ENCODE data around the gene CPT1A. TPM values are rescaled to one million over a fixed set of nuclear protein-coding genes. Genes with fewer than 3 reads are reported as not detected.
A peak's percentile ranks its signal among the peaks of the same experiment; 100 is the strongest.

Gene CPT1A
- total and polyA plus RNA-seq, 4 donors: 22.9 to 32.7 (median 30.2) TPM

DNA sequence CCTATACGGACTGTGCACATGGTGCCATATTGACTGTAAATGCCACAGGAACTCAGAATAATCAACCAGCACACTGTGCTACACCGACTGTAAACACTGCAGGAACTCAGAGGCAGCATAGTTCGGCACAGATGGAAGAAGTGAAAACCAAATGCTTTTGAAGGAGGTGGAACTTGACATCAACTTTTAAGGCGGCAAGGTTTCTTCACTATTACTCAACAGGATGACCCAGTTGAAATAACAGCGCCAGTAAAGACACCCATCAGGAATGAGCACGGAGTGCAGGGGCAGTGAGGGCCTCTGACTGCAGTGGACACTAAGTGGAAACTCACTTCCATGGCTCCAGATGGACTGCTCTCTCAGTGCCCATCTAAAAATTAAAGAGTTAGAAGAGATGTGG, 106.1 kb downstream of the CPT1A start:
- Histone ChIP-seq H3K9me3 (ENCODE audit: control insufficient read depth, insufficient read depth, low read length) (no peaks in the 10 kb centered on the region), H3K27ac (ENCODE audit: low read depth, low read length) (no peak overlapping the region), H3K4me3 (ENCODE audit: low read depth, low read length) (no peak overlapping the region), H3K36me3 (ENCODE audit: control insufficient read depth, insufficient read depth, low read length) (no peaks in the 10 kb centered on the region), H3K27me3 (ENCODE audit: control insufficient read depth, insufficient read depth, low read length) (no peaks in the 10 kb centered on the region), H3K4me1 (ENCODE audit: control insufficient read depth, insufficient read depth, low read length) (peaks cover 4% of the 10 kb centered on the region)
- WGBS (ENCODE audit: insufficient coverage): 92% methylated on average over 4 of the region's 6 CpGs
- DNase-seq (ENCODE audit: low read depth in 4 of 6, low spot score in 6 of 6): peak in 1 of 6 donors; percentile 22

GRCh38 chr11:68735125-68735524, 106.6 kb downstream of the CPT1A start:
- Histone ChIP-seq H3K4me1 (ENCODE audit: control insufficient read depth, insufficient read depth, low read length) (peaks cover 4% of the 10 kb centered on the region), H3K4me3 (ENCODE audit: low read depth, low read length) (no peak overlapping the region), H3K27ac (ENCODE audit: low read depth, low read length) (no peak overlapping the region), H3K27me3 (ENCODE audit: control insufficient read depth, insufficient read depth, low read length) (no peaks in the 10 kb centered on the region), H3K9me3 (ENCODE audit: control insufficient read depth, insufficient read depth, low read length) (no peaks in the 10 kb centered on the region), H3K36me3 (ENCODE audit: control insufficient read depth, insufficient read depth, low read length) (no peaks in the 10 kb centered on the region)
- 79% methylated on average over 5 of the region's 6 CpGs for WGBS (ENCODE audit: insufficient coverage)
- no peak for DNase-seq (ENCODE audit: low read depth in 4 of 6, low spot score in 6 of 6)

DNA sequence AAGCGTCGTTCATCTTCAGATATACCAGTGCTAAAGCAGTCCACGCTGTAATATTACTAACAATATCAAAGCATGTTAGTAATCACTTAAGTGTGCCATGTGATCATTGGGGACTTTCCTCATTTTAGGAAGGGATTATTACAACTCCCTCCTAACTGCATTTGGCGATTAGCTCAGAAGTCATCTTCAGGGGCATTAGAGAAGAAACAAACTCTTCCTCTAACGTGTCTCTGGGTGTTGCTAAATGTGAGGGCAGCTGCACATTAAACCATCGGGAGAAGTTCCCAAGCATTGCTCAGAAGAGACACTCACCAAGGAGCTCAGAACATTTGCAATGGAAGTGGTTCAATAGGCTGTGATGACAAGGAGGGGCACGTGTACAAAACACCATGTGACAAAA, 107.6 kb downstream of the CPT1A start:
- Histone ChIP-seq H3K4me3 (ENCODE audit: low read depth, low read length) (no peak overlapping the region), H3K9me3 (ENCODE audit: control insufficient read depth, insufficient read depth, low read length) (no peaks in the 10 kb centered on the region), H3K27ac (ENCODE audit: low read depth, low read length) (no peak overlapping the region), H3K36me3 (ENCODE audit: control insufficient read depth, insufficient read depth, low read length) (no peaks in the 10 kb centered on the region), H3K4me1 (ENCODE audit: control insufficient read depth, insufficient read depth, low read length) (peaks cover 4% of the 10 kb centered on the region), H3K27me3 (ENCODE audit: control insufficient read depth, insufficient read depth, low read length) (no peaks in the 10 kb centered on the region)
- 60% methylated on average over 1 of the region's 7 CpGs for WGBS (ENCODE audit: insufficient coverage)
- DNase-seq (ENCODE audit: low read depth in 4 of 6, low spot score in 6 of 6): peak in 1 of 6 donors; percentile 9

DNA sequence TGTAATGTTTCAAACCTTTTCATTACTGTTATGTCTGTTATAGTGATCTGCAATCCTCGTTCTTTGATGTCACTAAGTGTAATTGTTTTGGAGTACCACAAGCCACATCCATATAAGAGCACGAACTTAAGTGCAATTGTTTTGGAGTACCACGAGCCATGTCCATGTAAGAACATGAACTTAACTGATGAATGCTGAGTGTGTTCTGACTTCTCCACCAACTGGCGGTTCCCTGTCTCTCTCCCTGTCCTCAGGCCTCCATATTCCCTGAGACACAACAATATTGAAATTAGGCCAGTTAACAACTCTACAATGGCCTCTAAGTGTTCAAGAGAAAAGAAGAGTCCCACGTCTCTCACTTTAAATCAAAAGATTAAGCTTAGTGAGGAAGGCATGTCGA, 113.9 kb downstream of the CPT1A start:
- Histone ChIP-seq H3K27me3 (ENCODE audit: control insufficient read depth, insufficient read depth, low read length) (no peaks in the 10 kb centered on the region), H3K9me3 (ENCODE audit: control insufficient read depth, insufficient read depth, low read length) (no peaks in the 10 kb centered on the region)
- WGBS (ENCODE audit: insufficient coverage): 65% methylated on average over 2 of the region's 6 CpGs

DNA sequence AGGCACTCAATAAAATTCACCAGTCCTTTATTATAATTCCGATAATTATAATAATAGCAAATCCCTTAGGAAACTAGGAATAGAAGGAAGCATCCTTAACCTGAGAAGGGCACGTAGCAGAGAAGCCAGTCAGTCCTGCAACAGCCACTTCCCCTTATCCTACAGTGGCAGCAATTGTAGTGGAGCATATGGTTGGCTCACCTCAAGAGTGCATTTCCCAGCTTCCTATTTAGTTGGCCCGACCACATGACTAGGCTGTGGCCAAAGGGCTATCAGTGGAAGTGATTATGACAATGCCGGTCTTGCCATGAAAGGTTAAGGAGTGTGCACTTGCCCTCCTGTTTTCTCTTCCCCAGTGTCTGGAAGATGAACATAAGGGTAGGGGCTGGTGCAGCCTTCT, 117.4 kb downstream of the CPT1A start:
- H3K9me3 ChIP-seq (ENCODE audit: control insufficient read depth, insufficient read depth, low read length): peaks cover 2% of the 10 kb centered on the region
- DNase-seq (ENCODE audit: low read depth in 4 of 6, low spot score in 6 of 6): no peak
- no peaks in the 10 kb centered on the region for H3K27me3 ChIP-seq (ENCODE audit: control insufficient read depth, insufficient read depth, low read length)
- H3K27ac ChIP-seq (ENCODE audit: low read depth, low read length): no peak overlapping the region
- no peaks in the 10 kb centered on the region for H3K36me3 ChIP-seq (ENCODE audit: control insufficient read depth, insufficient read depth, low read length)
- H3K4me1 ChIP-seq (ENCODE audit: control insufficient read depth, insufficient read depth, low read length): no peaks in the 10 kb centered on the region
- no CpG with 5 or more reads among the region's 4 CpGs for WGBS (ENCODE audit: insufficient coverage)
- no peak overlapping the region for H3K4me3 ChIP-seq (ENCODE audit: low read depth, low read length)

More for the DNA sequence above, 113.9 kb downstream of the CPT1A start:
- Histone ChIP-seq H3K4me3 (ENCODE audit: low read depth, low read length) (no peak overlapping the region), H3K27ac (ENCODE audit: low read depth, low read length) (no peak overlapping the region), H3K4me1 (ENCODE audit: control insufficient read depth, insufficient read depth, low read length) (no peaks in the 10 kb centered on the region), H3K36me3 (ENCODE audit: control insufficient read depth, insufficient read depth, low read length) (no peaks in the 10 kb centered on the region)
- DNase-seq (ENCODE audit: low read depth in 4 of 6, low spot score in 6 of 6): peak in 2 of 6 donors; percentile 12 to 37

GRCh38 chr11:68722143-68722542, 119.6 kb downstream of the CPT1A start:
- WGBS (ENCODE audit: insufficient coverage): no CpG with 5 or more reads among the region's 1 CpG
- H3K9me3 ChIP-seq (ENCODE audit: control insufficient read depth, insufficient read depth, low read length): peaks cover 2% of the 10 kb centered on the region
- DNase-seq (ENCODE audit: low read depth in 4 of 6, low spot score in 6 of 6): no peak

DNA sequence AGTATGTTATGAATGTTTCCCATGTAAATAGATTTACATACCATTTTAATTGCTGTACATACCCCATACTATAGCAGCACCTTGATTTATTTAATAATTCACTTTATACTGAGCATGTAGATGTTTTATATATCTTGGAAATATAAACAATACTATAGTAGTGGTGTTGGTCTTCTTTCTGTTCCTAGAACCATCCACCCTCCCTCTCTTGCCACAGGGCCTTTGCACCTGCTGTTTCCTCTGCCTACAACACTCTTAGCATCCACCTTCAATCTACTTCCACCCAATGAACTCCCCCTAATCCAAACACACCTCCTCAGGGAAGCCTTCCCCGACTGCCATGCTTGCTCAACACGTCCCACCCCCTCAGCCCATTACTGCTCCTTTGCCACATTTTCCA, 120.6 kb downstream of the CPT1A start:
- no peak for DNase-seq (ENCODE audit: low read depth in 4 of 6, low spot score in 6 of 6)
- H3K27me3 ChIP-seq (ENCODE audit: control insufficient read depth, insufficient read depth, low read length): no peaks in the 10 kb centered on the region
- no peak overlapping the region for H3K27ac ChIP-seq (ENCODE audit: low read depth, low read length)
- no CpG with 5 or more reads among the region's 2 CpGs for WGBS (ENCODE audit: insufficient coverage)
- no peak overlapping the region for H3K4me3 ChIP-seq (ENCODE audit: low read depth, low read length)
- H3K4me1 ChIP-seq (ENCODE audit: control insufficient read depth, insufficient read depth, low read length): no peaks in the 10 kb centered on the region
- H3K9me3 ChIP-seq (ENCODE audit: control insufficient read depth, insufficient read depth, low read length): peaks cover 2% of the 10 kb centered on the region
- no peaks in the 10 kb centered on the region for H3K36me3 ChIP-seq (ENCODE audit: control insufficient read depth, insufficient read depth, low read length)

More at GRCh38 chr11:68722143-68722542, 119.6 kb downstream of the CPT1A start:
- no peaks in the 10 kb centered on the region for H3K36me3 ChIP-seq (ENCODE audit: control insufficient read depth, insufficient read depth, low read length)
- H3K27me3 ChIP-seq (ENCODE audit: control insufficient read depth, insufficient read depth, low read length): no peaks in the 10 kb centered on the region
- H3K27ac ChIP-seq (ENCODE audit: low read depth, low read length): no peak overlapping the region
- no peaks in the 10 kb centered on the region for H3K4me1 ChIP-seq (ENCODE audit: control insufficient read depth, insufficient read depth, low read length)
- H3K4me3 ChIP-seq (ENCODE audit: low read depth, low read length): no peak overlapping the region

GRCh38 chr11:68715456-68716122, 126.1 kb downstream of the CPT1A start:
- no peak overlapping the region for H3K4me3 ChIP-seq (ENCODE audit: low read depth, low read length)
- H3K9me3 ChIP-seq (ENCODE audit: control insufficient read depth, insufficient read depth, low read length): peaks cover 2% of the 10 kb centered on the region
- H3K27ac ChIP-seq (ENCODE audit: low read depth, low read length): no peak overlapping the region
- no peaks in the 10 kb centered on the region for H3K27me3 ChIP-seq (ENCODE audit: control insufficient read depth, insufficient read depth, low read length)
- DNase-seq (ENCODE audit: low read depth in 4 of 6, low spot score in 6 of 6): no peak
- peaks cover 7% of the 10 kb centered on the region for H3K4me1 ChIP-seq (ENCODE audit: control insufficient read depth, insufficient read depth, low read length)
- whole genome bisulfite sequencing (ENCODE audit: insufficient coverage): 78% methylated on average over 5 of the region's 11 CpGs
- H3K36me3 ChIP-seq (ENCODE audit: control insufficient read depth, insufficient read depth, low read length): no peaks in the 10 kb centered on the region

DNA sequence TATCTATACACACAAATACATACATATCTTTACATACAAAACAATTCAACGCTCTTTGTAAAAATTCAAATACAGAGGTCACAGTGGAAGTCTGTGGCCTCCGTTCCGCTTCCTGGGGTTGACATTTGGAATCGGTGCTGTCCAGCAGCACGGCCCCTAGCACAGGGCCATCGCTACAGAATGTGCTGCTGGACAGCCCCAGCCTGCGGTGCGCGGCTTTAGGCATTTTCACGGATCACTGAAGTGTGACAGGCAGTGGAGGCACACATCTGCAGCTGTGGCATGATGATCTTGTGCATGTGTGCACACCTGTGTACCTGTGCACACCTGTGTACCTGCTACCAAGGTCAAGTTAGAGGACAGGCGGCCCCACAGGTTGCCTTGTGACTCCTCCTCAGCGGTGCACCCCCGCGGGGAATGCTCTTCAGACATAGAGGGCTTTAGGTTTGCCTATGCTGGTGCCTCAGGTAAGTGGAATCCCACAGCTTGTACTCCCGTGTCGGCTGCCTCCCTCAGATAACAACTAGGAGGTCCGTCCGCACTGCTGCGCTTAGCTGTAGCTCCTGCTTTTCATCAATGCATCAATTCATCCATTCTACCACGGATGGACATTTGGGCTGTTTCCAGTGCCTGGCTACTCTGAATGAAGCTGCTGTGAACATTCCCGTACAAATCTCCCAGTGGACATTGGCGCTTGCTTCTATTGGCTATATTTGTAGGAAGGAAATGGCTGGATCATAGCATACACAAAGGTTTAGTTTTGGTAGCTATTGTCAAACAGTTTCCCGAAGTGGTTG, 127.5 kb downstream of the CPT1A start:
- 61% methylated on average over 17 of the region's 23 CpGs for WGBS (ENCODE audit: insufficient coverage)
- no peak overlapping the region for H3K4me3 ChIP-seq (ENCODE audit: low read depth, low read length)
- H3K9me3 ChIP-seq (ENCODE audit: control insufficient read depth, insufficient read depth, low read length): no peaks in the 10 kb centered on the region
- H3K36me3 ChIP-seq (ENCODE audit: control insufficient read depth, insufficient read depth, low read length): no peaks in the 10 kb centered on the region
- H3K4me1 ChIP-seq (ENCODE audit: control insufficient read depth, insufficient read depth, low read length): peaks cover 7% of the 10 kb centered on the region
- H3K27ac ChIP-seq (ENCODE audit: low read depth, low read length): no peak overlapping the region
- H3K27me3 ChIP-seq (ENCODE audit: control insufficient read depth, insufficient read depth, low read length): no peaks in the 10 kb centered on the region
- DNase-seq (ENCODE audit: low read depth in 4 of 6, low spot score in 6 of 6): peak in 5 of 6 donors; percentile 12 to 64 (median 23)

- Histone ChIP-seq H3K4me3 (ENCODE audit: low read depth, low read length) (no peak overlapping the region), H3K27me3 (ENCODE audit: control insufficient read depth, insufficient read depth, low read length) (no peaks in the 10 kb centered on the region), H3K27ac (ENCODE audit: low read depth, low read length) (no peak overlapping the region), H3K4me1 (ENCODE audit: control insufficient read depth, insufficient read depth, low read length) (peaks cover 10% of the 10 kb centered on the region), H3K9me3 (ENCODE audit: control insufficient read depth, insufficient read depth, low read length) (no peaks in the 10 kb centered on the region), H3K36me3 (ENCODE audit: control insufficient read depth, insufficient read depth, low read length) (no peaks in the 10 kb centered on the region)
- whole genome bisulfite sequencing (ENCODE audit: insufficient coverage): 98% methylated on average over 8 of the region's 8 CpGs
- DNase-seq (ENCODE audit: low read depth in 4 of 6, low spot score in 6 of 6): no peak
Measured at GRCh38 chr11:68711114-68711513, 130.6 kb downstream of the CPT1A start.

Data from spinal cord (tissue), 10 donors.